Measurements from ENCODE around the gene AAMP.
"Not testable (repeated sequence)": the region's sequence is repeated elsewhere in the genome, so short reads cannot be mapped to it uniquely, and the experiment has no call there.

AAMP gene

GRCh38 chr2:218278531-218279360 lies 8.8 kb upstream of the AAMP start:
- no peak overlapping the region for H3K4me3 ChIP-seq (ENCODE audit: low read length)
- DNase-seq (ENCODE audit: low read depth): no peak
- no peak for TF ChIP-seq CTCF (conservative IDR thresholded peaks at IDR 0.05; ENCODE audit: low read depth, low read length)

GRCh38 chr2:218277921-218278320 lies 8.0 kb upstream of the AAMP start:
- no peak for DNase-seq (ENCODE audit: low read depth)
- TF ChIP-seq CTCF (conservative IDR thresholded peaks at IDR 0.05; ENCODE audit: low read depth, low read length): no peak
- H3K4me3 ChIP-seq (ENCODE audit: low read length): no peak overlapping the region

GRCh38 chr2:218276986-218277755 lies 7.2 kb upstream of the AAMP start:
- no peak for DNase-seq (ENCODE audit: low read depth)
- H3K4me3 ChIP-seq (ENCODE audit: low read length): no peak overlapping the region
- peak; percentile 23 for TF ChIP-seq CTCF (conservative IDR thresholded peaks at IDR 0.05; ENCODE audit: low read depth, low read length)

GRCh38 chr2:218275371-218276072 lies 5.6 kb upstream of the AAMP start:
- TF ChIP-seq CTCF (conservative IDR thresholded peaks at IDR 0.05; ENCODE audit: low read depth, low read length): no peak
- no peak for DNase-seq (ENCODE audit: low read depth)
- no peak overlapping the region for H3K4me3 ChIP-seq (ENCODE audit: low read length)

- no peak for DNase-seq (ENCODE audit: low read depth)
- no peak for TF ChIP-seq CTCF (conservative IDR thresholded peaks at IDR 0.05; ENCODE audit: low read depth, low read length)
- H3K4me3 ChIP-seq (ENCODE audit: low read length): no peak overlapping the region
Measured at GRCh38 chr2:218274586-218274985, 4.6 kb upstream of the AAMP start.

GRCh38 chr2:218273908-218274249 lies 3.9 kb upstream of the AAMP start:
- no peak for TF ChIP-seq CTCF (conservative IDR thresholded peaks at IDR 0.05; ENCODE audit: low read depth, low read length)
- no peak for DNase-seq (ENCODE audit: low read depth)
- H3K4me3 ChIP-seq (ENCODE audit: low read length): no peak overlapping the region

GRCh38 chr2:218273214-218273907 lies 3.4 kb upstream of the AAMP start:
- not testable (repeated sequence) for H3K4me3 ChIP-seq (ENCODE audit: low read length); DNase-seq (ENCODE audit: low read depth)

All from retinal pigment epithelial cell (primary cell).